Smooth muscle cell (in vitro differentiated cells): Measurements from ENCODE around the gene ISCU. TPM values are rescaled to one million over a fixed set of nuclear protein-coding genes. Genes with fewer than 3 reads are reported as not detected.
A peak's percentile ranks its signal among the peaks of the same experiment; 100 is the strongest.

Source experiments
- DNase-seq: peaks from one replicate; lab custom pipeline; 2025; ENCODE audit not compliant: unreplicated experiment; lab: John Stamatoyannopoulos, UW
- H2AFZ ChIP-seq: fragments of 200-600 bp; sonication (generic); 2 replicates; pipeline ENCODE4 v1.6.0; 2016; ENCODE audit warnings: antibody characterized with exemption, low read depth, mild to moderate bottlenecking
- H3F3A ChIP-seq: fragments of 200-600 bp; sonication (generic); 2 replicates; pipeline ENCODE4 v1.6.0; 2017; ENCODE audit warnings: antibody characterized with exemption, low read depth
- H3K27ac ChIP-seq: fragments of 200-600 bp; sonication (generic); 2 replicates; pipeline ENCODE4 v1.5.1; 2016; ENCODE audit warnings: low read depth, mild to moderate bottlenecking
- H3K27me3 ChIP-seq: fragments of 200-600 bp; sonication (generic); 2 replicates; pipeline ENCODE4 v1.6.1; 2016; ENCODE audit warnings: low read depth, mild to moderate bottlenecking
- H3K36me3 ChIP-seq: fragments of 200-600 bp; sonication (generic); 2 replicates; pipeline ENCODE4 v1.5.1; 2016; ENCODE audit warnings: low read depth
- H3K4me1 ChIP-seq: fragments of 200-600 bp; sonication (generic); 2 replicates; pipeline ENCODE4 v1.5.1; 2016; ENCODE audit warnings: low read depth
- H3K4me2 ChIP-seq: fragments of 200-600 bp; sonication (generic); 2 replicates; pipeline ENCODE4 v1.6.0; 2016; ENCODE audit warnings: mild to moderate bottlenecking
- H3K4me3 ChIP-seq: fragments of 200-600 bp; sonication (generic); 2 replicates; pipeline ENCODE4 v1.5.1; 2016; ENCODE audit warnings: mild to moderate bottlenecking
- H3K79me2 ChIP-seq: fragments of 200-600 bp; sonication (generic); 2 replicates; pipeline ENCODE4 v1.6.0; 2016; ENCODE audit warnings: low read depth, mild to moderate bottlenecking
- H3K9ac ChIP-seq: fragments of 200-600 bp; sonication (generic); 2 replicates; pipeline ENCODE4 v1.6.0; 2016; ENCODE audit warnings: low read depth
- H3K9me3 ChIP-seq: fragments of 200-600 bp; sonication (generic); replicated peaks from 2 replicates; pipeline ENCODE4 v1.5.1; 2016; ENCODE audit warnings: low read depth
- H4K20me1 ChIP-seq: fragments of 200-600 bp; sonication (generic); 2 replicates; pipeline ENCODE4 v1.6.0; 2016; ENCODE audit warnings: low read depth
- CTCF ChIP-seq: fragments of 200-600 bp; sonication (generic); IDR thresholded peaks from 2 replicates; pipeline ENCODE4 v1.5.1; 2017; ENCODE audit warnings: borderline replicate concordance, mild to moderate bottlenecking, antibody characterized with exemption; ENCODE audit not compliant: insufficient read depth, poor library complexity, severe bottlenecking
- WGBS: methylation state at CpG from one replicate; pipeline ENCODE4 v1.1.7; 2016; ENCODE audit warnings: low lambda C conversion rate; 5-methylcytosine and 5-hydroxymethylcytosine counted together
- polyA plus RNA-seq: library from polyadenylated mRNA; unstranded; fragments of >200 nt; fragmentation: Nextera tagmentation; extraction: Ambion mirVana; gene quantifications from 2 replicates; pipeline ENCODE4 v1.2.1, GENCODE V29; 2016
- total RNA-seq: library from RNA; depleted of rRNA; stranded (reverse); fragments of >200 nt; gene quantifications from 2 replicates; pipeline ENCODE4 v1.2.3, GENCODE V29; 2014

Gene ISCU
- total and polyA plus RNA-seq, 2 experiments from 2014 or later: 138 to 140 TPM

GRCh38 chr12:108515916-108516315 is 46.5 kb upstream of the ISCU start:
- H3K4me2 ChIP-seq: peak overlapping the region; percentile 99
- peaks cover 4% of the 10 kb centered on the region for H4K20me1 ChIP-seq
- WGBS: 83% methylated on average over 5 of the region's 5 CpGs
- DNase-seq: no peak
- no peak for TF ChIP-seq CTCF
- no peak overlapping the region for H2AFZ ChIP-seq
- H3K9me3 ChIP-seq: no peaks in the 10 kb centered on the region
- H3K79me2 ChIP-seq: no peaks in the 10 kb centered on the region
- no peaks in the 10 kb centered on the region for H3F3A ChIP-seq
- peak overlapping the region; percentile 84 for H3K4me3 ChIP-seq
- H3K36me3 ChIP-seq: peaks cover 4% of the 10 kb centered on the region
- peak overlapping the region; percentile 78 for H3K9ac ChIP-seq
- H3K27me3 ChIP-seq: no peaks in the 10 kb centered on the region
- no peak overlapping the region for H3K27ac ChIP-seq
- H3K4me1 ChIP-seq: peaks cover 14% of the 10 kb centered on the region

GRCh38 chr12:108516511-108517275 is 45.7 kb upstream of the ISCU start:
- H2AFZ ChIP-seq: no peak overlapping the region
- H3K27ac ChIP-seq: no peak overlapping the region
- no peaks in the 10 kb centered on the region for H3K27me3 ChIP-seq
- no peak for DNase-seq
- peaks cover 14% of the 10 kb centered on the region for H3K4me1 ChIP-seq
- WGBS: 91% methylated on average over 23 of the region's 23 CpGs
- peaks cover 4% of the 10 kb centered on the region for H4K20me1 ChIP-seq
- H3K9ac ChIP-seq: no peak overlapping the region
- H3K36me3 ChIP-seq: peaks cover 4% of the 10 kb centered on the region
- H3K4me2 ChIP-seq: no peak overlapping the region
- no peaks in the 10 kb centered on the region for H3K9me3 ChIP-seq
- H3K79me2 ChIP-seq: no peaks in the 10 kb centered on the region
- TF ChIP-seq CTCF: no peak
- H3K4me3 ChIP-seq: no peak overlapping the region
- no peaks in the 10 kb centered on the region for H3F3A ChIP-seq

GRCh38 chr12:108517288-108518100 is 44.9 kb upstream of the ISCU start:
- WGBS: 93% methylated on average over 12 of the region's 12 CpGs
- peaks cover 4% of the 10 kb centered on the region for H4K20me1 ChIP-seq

More at GRCh38 chr12:108517288-108518100, 44.9 kb upstream of the ISCU start:
- no peak for DNase-seq
- H3K4me3 ChIP-seq: no peak overlapping the region
- peaks cover 9% of the 10 kb centered on the region for H3K4me1 ChIP-seq
- no peaks in the 10 kb centered on the region for H3K27me3 ChIP-seq
- TF ChIP-seq CTCF: no peak
- H3K79me2 ChIP-seq: no peaks in the 10 kb centered on the region
- H3K9ac ChIP-seq: no peak overlapping the region
- no peaks in the 10 kb centered on the region for H3F3A ChIP-seq
- no peak overlapping the region for H3K27ac ChIP-seq
- no peak overlapping the region for H3K4me2 ChIP-seq
- H3K36me3 ChIP-seq: peaks cover 9% of the 10 kb centered on the region
- no peak overlapping the region for H2AFZ ChIP-seq
- no peaks in the 10 kb centered on the region for H3K9me3 ChIP-seq
